ENCODE data around the gene DOLPP1.

The DOLPP1 gene

GRCh38 chr9:129093602-129094386 is 12.9 kb downstream of the DOLPP1 start:
- no peak for DNase-seq (ENCODE audit: low read depth in 1 of 2, low spot score in 1 of 2)

- DNase-seq (ENCODE audit: low read depth in 1 of 2, low spot score in 1 of 2): no peak
These were observed 13.7 kb downstream of the DOLPP1 start for GRCh38 chr9:129094387-129095169.

DNA sequence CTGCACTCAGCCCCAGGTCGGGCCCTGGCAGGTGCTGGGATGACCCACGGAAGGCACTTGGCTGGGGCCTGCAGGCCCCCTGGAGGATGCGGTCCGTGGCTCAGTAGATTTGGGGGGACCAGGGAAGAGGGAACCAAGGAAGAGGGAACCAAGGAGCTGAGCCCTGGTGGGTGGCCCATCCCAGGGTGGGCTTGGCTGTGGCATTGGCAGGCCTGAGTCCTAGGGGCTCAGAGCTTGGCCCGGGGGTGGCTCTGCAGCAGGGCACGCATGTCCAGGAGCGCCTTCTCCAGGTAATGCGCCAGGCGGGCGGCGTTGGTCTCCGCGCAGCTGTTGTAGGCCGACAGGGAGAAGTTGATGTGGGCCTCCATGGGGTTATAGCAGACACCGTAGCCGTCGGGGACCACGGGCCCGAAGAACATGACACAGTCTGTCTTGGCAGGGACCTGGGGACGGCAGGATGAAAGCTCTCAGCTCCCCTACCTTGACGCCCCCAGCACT is 14.3 kb downstream of the DOLPP1 start:
- DNase-seq (ENCODE audit: low read depth in 1 of 2, low spot score in 1 of 2): no peak

DNA sequence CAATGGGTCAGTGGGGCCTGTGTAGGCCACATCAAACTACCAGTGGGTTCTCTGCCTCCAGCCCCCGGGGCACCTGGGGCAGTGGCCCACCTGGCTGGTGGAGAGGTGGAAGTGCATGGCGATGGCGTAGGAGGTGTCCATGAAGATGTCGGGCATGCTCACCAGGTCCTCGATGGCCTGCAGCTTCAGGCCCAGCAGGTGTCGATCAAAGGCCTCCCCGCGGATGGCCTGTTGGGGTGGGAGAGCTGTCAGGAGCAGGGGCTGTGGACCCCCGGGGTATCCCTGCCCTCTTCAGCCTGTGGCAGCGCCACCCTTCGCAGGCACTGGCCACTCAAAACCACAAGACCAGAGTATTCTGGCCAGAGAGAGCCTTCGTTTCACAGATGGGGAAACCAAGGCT is 15.0 kb downstream of the DOLPP1 start:
- DNase-seq (ENCODE audit: low read depth in 1 of 2, low spot score in 1 of 2): no peak

DNA sequence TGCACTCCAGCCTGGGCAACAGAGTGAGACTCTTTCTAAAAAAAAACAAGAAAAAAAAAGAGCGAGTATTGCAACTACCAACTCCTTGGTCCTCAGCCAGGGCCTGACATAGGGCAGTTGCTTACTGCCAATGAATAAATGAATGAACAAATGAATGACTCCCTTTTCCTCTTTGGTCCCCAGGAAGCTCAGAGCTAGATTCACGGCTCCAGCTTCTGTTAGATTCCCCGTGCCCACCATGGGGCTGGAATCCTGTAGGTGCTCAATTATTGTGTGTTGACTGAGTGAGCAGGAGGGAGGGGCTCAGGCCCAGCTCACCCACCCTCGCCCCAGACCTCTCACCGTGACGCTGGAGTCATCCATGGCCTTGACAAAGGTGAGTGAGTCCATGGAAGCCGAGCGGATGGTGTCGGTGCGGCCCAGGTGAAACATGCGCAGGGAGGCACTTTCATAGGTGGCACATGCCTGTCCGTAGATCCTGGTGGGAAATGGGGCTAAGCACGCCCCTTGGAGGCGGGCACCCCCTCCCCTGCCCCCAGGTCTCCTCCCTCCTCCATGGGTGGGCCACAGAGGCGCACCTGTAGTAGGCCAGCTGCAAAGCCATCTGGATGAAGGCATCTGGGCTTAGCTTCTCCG is 16.9 kb downstream of the DOLPP1 start:
- DNase-seq (ENCODE audit: low read depth in 1 of 2, low spot score in 1 of 2): no peak

GRCh38 chr9:129098328-129098727 is 17.4 kb downstream of the DOLPP1 start:
- DNase-seq (ENCODE audit: low read depth in 1 of 2, low spot score in 1 of 2): no peak

DNA sequence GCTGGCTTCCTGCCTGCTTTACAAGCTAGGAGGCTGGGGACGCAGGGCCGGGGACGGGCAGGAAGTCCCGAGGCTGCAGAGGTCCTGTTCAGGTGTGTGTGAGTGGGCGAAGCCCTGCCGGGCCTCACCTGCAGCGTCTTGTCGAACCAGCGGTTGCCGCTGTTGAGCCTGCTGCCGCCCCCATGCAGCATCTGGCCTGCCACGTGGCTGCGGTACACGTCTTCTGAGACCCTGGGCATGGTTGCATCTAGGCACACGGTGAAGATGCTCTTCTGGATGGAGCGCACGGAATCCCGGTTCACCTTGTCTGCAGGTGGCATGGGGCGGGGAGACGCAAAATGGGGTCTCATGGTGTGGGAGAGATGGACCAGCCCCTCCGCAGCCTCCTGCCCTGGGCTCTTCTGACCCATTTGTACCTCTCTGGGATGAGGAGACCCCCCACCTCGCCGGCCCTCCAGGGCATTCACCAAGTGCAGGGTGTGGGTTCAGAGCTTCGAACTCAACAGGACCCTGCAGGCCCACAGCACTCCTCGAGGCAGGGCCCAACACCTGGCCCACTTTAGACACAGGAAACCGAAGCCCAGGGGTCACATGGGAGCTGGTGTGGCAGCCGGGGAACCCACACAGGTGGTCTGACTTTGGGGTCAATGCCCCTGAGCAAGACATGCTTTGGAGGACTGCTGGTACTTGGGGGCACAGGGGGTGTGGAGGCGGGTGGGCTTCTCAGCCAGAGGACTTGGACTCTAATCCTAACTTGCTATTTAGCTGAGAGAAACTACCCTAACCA is 19.7 kb downstream of the DOLPP1 start:
- DNase-seq (ENCODE audit: low read depth in 1 of 2, low spot score in 1 of 2): no peak

GRCh38 chr9:129101279-129101678 is 20.4 kb downstream of the DOLPP1 start:
- no peak for DNase-seq (ENCODE audit: low read depth in 1 of 2, low spot score in 1 of 2)

GRCh38 chr9:129102095-129102525 is 21.2 kb downstream of the DOLPP1 start:
- no peak for DNase-seq (ENCODE audit: low read depth in 1 of 2, low spot score in 1 of 2)

DNA sequence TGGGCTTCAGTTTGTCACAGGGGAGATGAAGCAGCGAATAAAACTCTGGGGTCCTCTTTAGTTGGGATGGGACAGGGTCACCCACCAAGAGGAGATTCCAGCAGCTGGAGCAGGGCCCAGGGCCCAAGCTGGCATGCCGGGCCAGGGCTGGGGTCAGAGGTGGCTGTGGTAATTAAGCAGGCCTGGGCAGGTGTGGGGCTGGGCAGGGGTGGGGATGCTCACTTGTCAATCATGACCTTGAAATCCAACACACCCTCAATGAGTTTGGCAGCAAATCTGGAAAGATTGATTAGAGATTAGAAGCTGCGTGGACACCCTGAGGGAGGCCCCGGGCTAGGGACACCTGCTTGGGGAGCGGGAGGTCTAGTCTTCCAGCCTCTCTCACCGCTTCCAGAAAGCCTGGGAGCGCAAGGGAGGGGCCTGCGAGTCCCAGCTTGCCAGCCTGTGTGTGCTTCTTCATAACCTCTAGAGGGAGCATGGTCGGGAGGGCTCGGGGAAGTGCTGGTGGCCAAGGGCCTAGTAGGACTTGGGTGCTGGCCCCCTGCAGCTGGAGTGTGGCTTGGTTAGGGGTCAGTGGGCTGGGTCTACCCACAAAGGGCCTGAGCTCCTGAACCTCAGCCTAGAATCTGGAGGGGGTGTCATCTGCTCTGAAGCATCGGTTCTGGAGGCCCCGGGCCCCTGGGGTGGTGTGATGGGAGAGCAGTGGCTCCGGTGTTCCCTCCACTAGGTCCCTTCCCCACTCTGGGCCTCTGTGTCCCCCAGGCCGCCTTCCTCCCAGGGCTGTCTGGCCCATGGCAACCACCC is 22.1 kb downstream of the DOLPP1 start:
- no peak for DNase-seq (ENCODE audit: low read depth in 1 of 2, low spot score in 1 of 2)

GRCh38 chr9:129103595-129103965 is 22.7 kb downstream of the DOLPP1 start:
- DNase-seq (ENCODE audit: low read depth in 1 of 2, low spot score in 1 of 2): no peak

- no peak for DNase-seq (ENCODE audit: low read depth in 1 of 2, low spot score in 1 of 2)
These were observed 23.1 kb downstream of the DOLPP1 start for GRCh38 chr9:129104051-129104450.

DNA sequence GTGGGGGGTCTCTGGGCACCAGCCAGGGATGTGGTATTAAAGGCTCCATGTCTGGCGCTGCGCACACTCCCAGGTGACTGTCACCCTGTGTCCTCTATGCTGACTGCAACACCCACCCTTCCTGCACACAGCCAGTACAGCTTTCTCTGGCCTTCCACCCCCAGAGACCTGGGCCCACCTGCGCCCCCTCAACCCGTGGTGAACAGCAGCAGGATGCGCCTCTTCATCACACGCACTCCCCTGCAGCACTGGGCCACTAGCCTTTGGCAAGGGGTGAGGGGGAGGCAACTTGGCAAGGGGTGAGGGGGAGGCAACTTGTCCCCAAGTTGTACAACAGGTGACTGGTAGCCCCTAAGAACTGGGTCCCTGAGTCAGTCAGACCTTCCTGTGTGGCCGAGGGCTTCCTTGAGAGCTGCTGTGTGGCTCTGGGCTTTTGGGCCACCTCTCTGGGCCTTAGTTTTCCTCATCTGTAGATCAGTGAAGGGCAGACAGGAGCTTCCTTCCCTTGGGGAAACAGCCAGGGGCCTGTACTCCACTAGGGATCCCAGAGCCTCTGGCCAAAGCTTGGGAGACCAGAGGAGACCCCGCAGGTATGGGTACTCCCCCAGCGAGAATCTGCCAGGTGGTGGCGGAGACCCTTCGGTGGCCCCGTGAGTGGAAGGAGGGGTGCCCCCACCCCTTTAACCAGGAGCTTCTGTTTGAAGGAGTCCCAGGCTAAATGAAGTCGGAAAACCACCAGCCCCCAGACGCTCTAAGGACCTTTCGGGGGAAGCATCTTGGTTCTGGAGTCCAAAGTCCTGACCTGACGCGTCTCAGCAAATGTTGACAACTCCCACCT is 25.2 kb downstream of the DOLPP1 start:
- DNase-seq (ENCODE audit: low read depth in 1 of 2, low spot score in 1 of 2): no peak

DNA sequence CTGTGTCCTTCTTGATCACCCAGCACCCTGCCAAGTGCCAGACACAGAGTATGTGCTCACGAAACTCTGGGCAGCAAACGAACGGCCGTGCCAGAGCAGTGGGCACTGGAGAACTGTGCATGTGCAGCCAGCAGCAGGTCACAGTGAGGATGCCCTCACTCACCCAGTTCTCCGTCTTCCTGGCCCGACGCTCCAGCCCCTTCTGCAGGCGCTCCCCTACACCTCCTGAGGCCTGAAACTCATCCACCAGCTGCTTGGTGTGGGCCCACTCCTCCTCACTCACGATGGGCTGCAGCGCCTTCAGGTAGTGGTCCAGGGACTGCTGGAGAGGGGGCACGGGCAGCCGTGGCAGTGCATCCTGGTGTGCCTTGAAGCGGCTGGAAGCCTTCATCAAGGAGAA is 26.7 kb downstream of the DOLPP1 start:
- DNase-seq (ENCODE audit: low read depth in 1 of 2, low spot score in 1 of 2): no peak

DNA sequence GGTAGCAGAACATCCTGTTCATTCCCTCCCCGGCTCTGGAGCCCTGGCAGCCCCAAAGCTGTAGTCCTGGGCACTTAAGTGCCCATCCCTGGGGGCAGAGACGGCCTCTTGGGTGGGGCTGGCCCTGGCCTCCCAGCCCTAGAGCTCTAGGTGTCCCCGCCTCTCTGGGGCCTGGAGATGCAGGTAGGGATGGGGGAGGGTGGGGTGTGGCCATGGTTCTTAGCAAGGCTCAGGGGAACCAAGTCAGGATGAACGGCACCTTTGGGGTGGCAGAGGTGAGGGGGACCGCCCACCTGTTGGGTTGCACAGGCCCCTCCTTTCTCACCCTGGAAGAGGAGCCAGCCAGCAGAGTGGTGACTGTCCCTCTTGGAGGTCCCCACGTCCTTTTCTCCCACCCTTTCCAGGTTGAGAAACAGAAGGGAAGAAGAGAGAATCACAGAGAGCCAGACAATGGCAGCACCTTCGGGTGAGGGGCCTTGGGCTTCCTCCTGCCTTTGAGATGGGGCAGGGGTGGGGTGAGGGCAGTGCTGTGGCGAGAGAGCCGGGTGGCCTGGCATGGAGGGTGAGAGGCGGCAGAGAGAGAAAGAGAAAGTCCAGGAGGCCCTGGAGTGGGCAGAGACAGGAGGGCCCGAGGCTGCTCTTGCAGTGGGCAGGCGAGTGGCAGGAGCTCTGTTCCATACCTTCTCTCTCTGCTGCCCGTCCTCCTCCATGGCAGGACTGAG is 27.3 kb downstream of the DOLPP1 start:
- no peak for DNase-seq (ENCODE audit: low read depth in 1 of 2, low spot score in 1 of 2)

- DNase-seq (ENCODE audit: low read depth in 1 of 2, low spot score in 1 of 2): no peak
These were observed 28.1 kb downstream of the DOLPP1 start for GRCh38 chr9:129108805-129109536.

DNA sequence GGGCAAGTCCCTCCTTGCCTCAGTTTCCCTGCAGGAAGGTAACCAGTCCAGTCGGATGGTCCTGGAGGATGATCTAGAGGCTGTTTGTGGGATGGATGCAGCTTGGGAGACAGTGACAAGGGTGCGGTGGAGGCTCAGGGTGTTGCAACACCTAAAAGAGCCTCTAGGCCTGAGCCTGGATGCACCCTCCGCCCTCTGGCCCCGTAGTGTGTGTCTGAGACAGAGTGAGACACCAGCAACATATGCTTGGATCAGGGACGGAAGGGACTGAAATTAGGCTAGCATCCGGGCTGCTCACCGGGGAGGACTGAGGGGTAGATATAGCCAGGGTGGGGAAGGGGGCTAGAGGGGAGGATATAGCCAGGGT is 28.6 kb downstream of the DOLPP1 start:
- DNase-seq (ENCODE audit: low read depth in 1 of 2, low spot score in 1 of 2): no peak

Data from activated CD4-positive, alpha-beta T cell treated with anti-CD3 and anti-CD28 coated beads, Interleukin-2, amount 50 U/mL, for 24 hours (primary cell).